ENCODE data around the gene PREB.

DNA sequence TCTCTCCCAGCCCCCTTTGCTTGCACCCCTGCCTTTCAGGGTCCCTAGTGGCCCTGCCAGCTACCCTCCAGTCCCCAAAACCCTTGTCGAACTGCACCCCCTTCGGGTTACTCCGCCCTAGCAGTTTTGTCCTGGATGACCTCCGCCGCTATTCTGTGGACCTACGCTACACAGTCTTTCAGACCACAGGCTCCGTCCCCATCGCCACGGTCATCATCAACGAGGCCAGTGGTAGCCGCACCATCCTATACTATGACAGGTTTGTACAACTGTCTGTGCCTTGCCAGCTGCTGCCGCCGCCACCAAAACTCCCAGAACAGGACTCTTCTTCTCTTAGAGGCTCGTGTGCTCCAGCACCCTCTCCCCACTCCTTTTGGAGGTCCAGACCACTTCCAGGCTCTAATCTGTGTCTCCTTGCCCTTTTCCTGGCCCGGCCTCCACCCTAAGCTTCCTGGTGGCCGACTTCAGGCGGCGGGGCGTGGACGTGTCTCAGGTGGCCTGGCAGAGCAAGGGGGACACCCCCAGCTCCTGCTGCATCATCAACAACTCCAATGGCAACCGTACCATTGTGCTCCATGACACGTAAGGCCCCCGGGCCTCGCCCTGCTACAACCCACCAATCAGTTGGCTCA, 40.0 kb downstream of the PREB start:
- no peak for TF ChIP-seq EZH2 (IDR thresholded peaks at IDR 0.05; ENCODE audit: insufficient read depth, low read length)
- TF ChIP-seq, protein P1, sequence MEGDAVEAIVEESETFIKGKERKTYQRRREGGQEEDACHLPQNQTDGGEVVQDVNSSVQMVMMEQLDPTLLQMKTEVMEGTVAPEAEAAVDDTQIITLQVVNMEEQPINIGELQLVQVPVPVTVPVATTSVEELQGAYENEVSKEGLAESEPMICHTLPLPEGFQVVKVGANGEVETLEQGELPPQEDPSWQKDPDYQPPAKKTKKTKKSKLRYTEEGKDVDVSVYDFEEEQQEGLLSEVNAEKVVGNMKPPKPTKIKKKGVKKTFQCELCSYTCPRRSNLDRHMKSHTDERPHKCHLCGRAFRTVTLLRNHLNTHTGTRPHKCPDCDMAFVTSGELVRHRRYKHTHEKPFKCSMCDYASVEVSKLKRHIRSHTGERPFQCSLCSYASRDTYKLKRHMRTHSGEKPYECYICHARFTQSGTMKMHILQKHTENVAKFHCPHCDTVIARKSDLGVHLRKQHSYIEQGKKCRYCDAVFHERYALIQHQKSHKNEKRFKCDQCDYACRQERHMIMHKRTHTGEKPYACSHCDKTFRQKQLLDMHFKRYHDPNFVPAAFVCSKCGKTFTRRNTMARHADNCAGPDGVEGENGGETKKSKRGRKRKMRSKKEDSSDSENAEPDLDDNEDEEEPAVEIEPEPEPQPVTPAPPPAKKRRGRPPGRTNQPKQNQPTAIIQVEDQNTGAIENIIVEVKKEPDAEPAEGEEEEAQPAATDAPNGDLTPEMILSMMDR (IDR thresholded peaks at IDR 0.05; ENCODE audit: insufficient read depth, low read depth, low read length) = no peak
